Keratinocyte (primary cell): ENCODE data around the gene UTY. TPM values are rescaled to one million over a fixed set of nuclear protein-coding genes. Genes with fewer than 3 reads are reported as not detected.

Experiments
- DNase-seq: peaks from one replicate; pipeline ENCODE4 v3.0.0-alpha.2; 2011; ENCODE audit warnings: low read depth, missing footprints, low spot score
- FAIRE-seq: peaks from 2 replicates; lab custom pipeline; 2011; peaks lifted over from hg19 to GRCh38; lab: Jason Lieb, UNC
- H2AFZ ChIP-seq: 2 replicates; pipeline ENCODE4 v1.6.0; 2012; ENCODE audit warnings: low read length, control low read depth, inconsistent platforms; ENCODE audit not compliant: control insufficient read depth
- H3K27ac ChIP-seq: 2 replicates; pipeline ENCODE4 v1.5.1; 2011; ENCODE audit warnings: low read length; ENCODE audit not compliant: control insufficient read depth, insufficient read depth
- H3K27me3 ChIP-seq: 3 replicates; pipeline ENCODE4 v1.6.0; 2011; ENCODE audit warnings: low read length; ENCODE audit not compliant: control insufficient read depth, insufficient read depth; ENCODE audit errors: extremely low read depth
- H3K36me3 ChIP-seq, 2 experiments: 2 replicates in 1 of 2; 3 replicates in 1 of 2; pipeline ENCODE4 v1.5.1; 2011; ENCODE audit warnings: low read length in 2 of 2, mild to moderate bottlenecking in 1 of 2; ENCODE audit not compliant: control insufficient read depth in 2 of 2, insufficient read depth in 2 of 2; ENCODE audit errors: extremely low read depth in 1 of 2
- H3K4me1 ChIP-seq: 3 replicates; pipeline ENCODE4 v1.5.1; 2011; ENCODE audit warnings: low read length; ENCODE audit not compliant: control insufficient read depth, insufficient read depth; ENCODE audit errors: extremely low read depth
- H3K4me2 ChIP-seq: 3 replicates; pipeline ENCODE4 v1.6.0; 2011; ENCODE audit warnings: low read depth, low read length; ENCODE audit not compliant: control insufficient read depth, insufficient read depth; ENCODE audit errors: extremely low read depth
- H3K4me3 ChIP-seq, 3 experiments: fragments of 200-600 bp in 1 of 3; sonication (generic) in 1 of 3; 2 replicates in 2 of 3; 3 replicates in 1 of 3; pipeline ENCODE4 v1.5.1; 2011 to 2016; ENCODE audit warnings: low read length in 3 of 3, mild to moderate bottlenecking in 3 of 3, control low read depth in 2 of 3, inconsistent platforms in 1 of 3, low read depth in 1 of 3, mixed read lengths in 1 of 3, mixed run types in 1 of 3, moderate library complexity in 1 of 3; ENCODE audit not compliant: control insufficient read depth in 2 of 3, insufficient read depth in 2 of 3; ENCODE audit errors: extremely low read depth in 1 of 3
- H3K79me2 ChIP-seq: 2 replicates; pipeline ENCODE4 v1.6.0; 2012; ENCODE audit warnings: low read length; ENCODE audit not compliant: control insufficient read depth, insufficient read depth
- H3K9ac ChIP-seq: 3 replicates; pipeline ENCODE4 v1.6.0; 2011; ENCODE audit warnings: low read length; ENCODE audit not compliant: control insufficient read depth, insufficient read depth; ENCODE audit errors: extremely low read depth
- H3K9me1 ChIP-seq: 3 replicates; pipeline ENCODE4 v1.6.0; 2011; ENCODE audit warnings: low read length; ENCODE audit not compliant: control insufficient read depth, insufficient read depth; ENCODE audit errors: extremely low read depth
- H3K9me3 ChIP-seq: 2 replicates; pipeline ENCODE4 v1.5.1; 2012; ENCODE audit warnings: low read depth, low read length; ENCODE audit not compliant: control insufficient read depth
- H4K20me1 ChIP-seq: 3 replicates; pipeline ENCODE4 v1.6.0; 2011; ENCODE audit warnings: low read length; ENCODE audit not compliant: control insufficient read depth, insufficient read depth; ENCODE audit errors: extremely low read depth
- EZH2 ChIP-seq: IDR thresholded peaks from one replicate; pipeline ENCODE4 v1.6.1; 2012; ENCODE audit warnings: inconsistent platforms, mild to moderate bottlenecking, low read length, moderate library complexity
- dilution Hi-C: fragments of 300-500 bp; cut with MboI; formaldehyde crosslinking; loops from one replicate; pipeline ENCODE4 v1.7.0; 2020; ENCODE audit warnings: low sequenced_read_pairs; ENCODE audit not compliant: extremely low pct_ligation_motif_present
- polyA plus RNA-seq, 5 experiments: library from polyadenylated mRNA; depleted of rRNA in 3 of 5; stranded (reverse) in 3 of 5; stranded (forward) in 1 of 5; unstranded in 1 of 5; fragments of >200 nt; gene quantifications; 1 replicate in 1 of 5; 2 replicates in 3 of 5; 3 replicates in 1 of 5; pipeline versions ENCODE4 v1.2.1 to v1.2.3, GENCODE V29; 2011 to 2012; ENCODE audit warnings: missing spikeins in 2 of 5, low read depth in 1 of 5, low replicate concordance in 1 of 5
- TF ChIP-seq, protein P1 (sequence below), 3 experiments: IDR thresholded peaks in 1 of 3; conservative IDR thresholded peaks in 1 of 3; optimal IDR thresholded peaks in 1 of 3; 2 replicates in 2 of 3; 3 replicates in 1 of 3; pipeline versions ENCODE3 to v1.5.1; 2011; ENCODE audit warnings: low read length in 3 of 3, mild to moderate bottlenecking in 3 of 3, moderate library complexity in 2 of 3, control low read depth in 1 of 3, inconsistent platforms in 1 of 3; ENCODE audit not compliant: insufficient read depth in 2 of 3; ENCODE audit errors: extremely low read depth in 1 of 3

Gene UTY
- polyA plus RNA-seq, 1 donor (not counting 4 experiments of a cell fraction or from before 2014, with no cell fraction given), result not detected

DNA sequence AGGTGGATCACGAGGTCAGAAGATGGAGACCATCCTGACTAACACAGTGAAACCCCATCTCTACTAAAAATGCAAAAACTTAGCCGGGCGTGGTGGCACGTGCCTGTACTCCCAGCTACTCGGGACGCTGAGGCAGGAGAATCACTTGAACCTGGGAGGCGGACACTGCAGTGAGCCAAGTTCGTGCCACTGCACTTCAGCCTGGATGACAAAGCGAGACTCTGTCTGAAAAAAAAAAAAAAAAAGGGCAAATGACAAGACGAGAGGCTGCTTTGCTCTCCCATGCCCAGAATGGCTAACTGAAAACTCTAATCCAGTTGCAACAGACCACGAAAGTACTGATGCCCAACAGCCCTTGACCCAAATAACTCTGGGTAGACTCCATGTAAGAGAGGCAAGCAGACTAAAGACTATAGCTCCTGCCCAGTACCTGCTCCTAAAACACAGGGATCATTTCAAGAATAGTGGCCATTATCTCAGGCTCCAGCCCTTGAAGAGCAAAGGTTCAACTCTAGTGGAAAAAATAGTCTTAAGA lies 29.2 kb downstream of the UTY start:
- FAIRE-seq, result no peak
- Histone ChIP-seq H3K9me1 (no peaks in the 10 kb centered on the region), H3K4me3 (no peak overlapping the region), H3K4me2 (no peak overlapping the region), H3K79me2 (no peaks in the 10 kb centered on the region), H3K27me3 (no peaks in the 10 kb centered on the region), H3K36me3 (no peaks in the 10 kb centered on the region), H3K4me1 (no peaks in the 10 kb centered on the region), H3K9ac (no peak overlapping the region), H3K27ac (no peak overlapping the region), H3K9me3 (no peaks in the 10 kb centered on the region), H4K20me1 (no peaks in the 10 kb centered on the region), H2AFZ (no peak overlapping the region)
- no peak for DNase-seq
- dilution Hi-C loops, result no loop called here
- no peak for TF ChIP-seq EZH2
- TF ChIP-seq, protein P1, sequence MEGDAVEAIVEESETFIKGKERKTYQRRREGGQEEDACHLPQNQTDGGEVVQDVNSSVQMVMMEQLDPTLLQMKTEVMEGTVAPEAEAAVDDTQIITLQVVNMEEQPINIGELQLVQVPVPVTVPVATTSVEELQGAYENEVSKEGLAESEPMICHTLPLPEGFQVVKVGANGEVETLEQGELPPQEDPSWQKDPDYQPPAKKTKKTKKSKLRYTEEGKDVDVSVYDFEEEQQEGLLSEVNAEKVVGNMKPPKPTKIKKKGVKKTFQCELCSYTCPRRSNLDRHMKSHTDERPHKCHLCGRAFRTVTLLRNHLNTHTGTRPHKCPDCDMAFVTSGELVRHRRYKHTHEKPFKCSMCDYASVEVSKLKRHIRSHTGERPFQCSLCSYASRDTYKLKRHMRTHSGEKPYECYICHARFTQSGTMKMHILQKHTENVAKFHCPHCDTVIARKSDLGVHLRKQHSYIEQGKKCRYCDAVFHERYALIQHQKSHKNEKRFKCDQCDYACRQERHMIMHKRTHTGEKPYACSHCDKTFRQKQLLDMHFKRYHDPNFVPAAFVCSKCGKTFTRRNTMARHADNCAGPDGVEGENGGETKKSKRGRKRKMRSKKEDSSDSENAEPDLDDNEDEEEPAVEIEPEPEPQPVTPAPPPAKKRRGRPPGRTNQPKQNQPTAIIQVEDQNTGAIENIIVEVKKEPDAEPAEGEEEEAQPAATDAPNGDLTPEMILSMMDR (optimal IDR thresholded peaks at IDR 0.05 in 1 of 3, IDR thresholded peaks at IDR 0.05 in 1 of 3, conservative IDR thresholded peaks at IDR 0.05 in 1 of 3; ENCODE audit: extremely low read depth in 1 of 3, insufficient read depth in 2 of 3, low read length in 3 of 3), result no peak

DNA sequence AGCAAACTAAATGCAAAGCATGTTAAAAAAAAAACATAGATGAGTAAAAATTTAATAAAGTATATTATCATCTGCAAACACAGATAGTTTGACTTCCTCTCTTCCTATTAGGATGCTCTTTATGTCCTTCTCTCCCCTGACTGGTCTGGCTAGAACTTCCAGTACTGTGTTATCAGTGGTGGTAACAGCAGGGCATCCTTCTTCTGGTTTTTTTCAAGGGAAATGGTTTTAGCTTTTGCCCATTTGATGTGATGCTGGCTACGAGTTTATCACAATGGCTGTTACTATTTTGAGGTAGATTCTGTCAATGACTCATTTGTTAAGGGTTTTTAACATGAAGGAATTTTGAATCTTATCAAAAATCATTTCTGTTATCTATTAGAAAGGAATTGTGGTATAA lies 34.3 kb downstream of the UTY start:
- no peaks in the 10 kb centered on the region for H3K79me2 ChIP-seq
- DNase-seq (no peak), FAIRE-seq (no peak)
- H3K27ac ChIP-seq, result no peak overlapping the region
- H3K9me3 ChIP-seq, result no peaks in the 10 kb centered on the region
- H3K4me2 ChIP-seq, result no peak overlapping the region
- H3K4me1 ChIP-seq, result no peaks in the 10 kb centered on the region
- no peak overlapping the region for H2AFZ ChIP-seq
- no peaks in the 10 kb centered on the region for H4K20me1 ChIP-seq
- no peaks in the 10 kb centered on the region for H3K36me3 ChIP-seq
- no peaks in the 10 kb centered on the region for H3K9me1 ChIP-seq
- no peak for TF ChIP-seq EZH2
- TF ChIP-seq, protein P1 (optimal IDR thresholded peaks at IDR 0.05 in 1 of 3, IDR thresholded peaks at IDR 0.05 in 1 of 3, conservative IDR thresholded peaks at IDR 0.05 in 1 of 3; ENCODE audit: extremely low read depth in 1 of 3, insufficient read depth in 2 of 3, low read length in 3 of 3), result no peak
- H3K4me3 ChIP-seq, result no peak overlapping the region
- dilution Hi-C loops, result no loop called here
- H3K27me3 ChIP-seq, result no peaks in the 10 kb centered on the region
- no peak overlapping the region for H3K9ac ChIP-seq
